GM23338 (cell line): ENCODE results near the gene SNAPIN. TPM values are rescaled to one million over a fixed set of nuclear protein-coding genes. Genes with fewer than 3 reads are reported as not detected.

Experiments
- ATAC-seq: fragments of 200-7000 bp; cut with Tn5 transposase; 3 replicates; pipeline ENCODE4 v1.9.1; 2020
- DNase-seq: peaks from one replicate; pipeline ENCODE4 v3.0.0-alpha.2; 2015; ENCODE audit warnings: low spot score
- H2AFZ ChIP-seq: fragments of 200-600 bp; sonication (generic); 2 replicates; pipeline ENCODE4 v1.8.0; 2016; ENCODE audit warnings: antibody characterized with exemption, mild to moderate bottlenecking, moderate library complexity
- H3F3A ChIP-seq: fragments of 200-600 bp; sonication (generic); replicated peaks from 2 replicates; pipeline ENCODE4 v1.8.0; 2017; ENCODE audit warnings: antibody characterized with exemption, mixed run types, low read depth
- H3K27ac ChIP-seq: fragments of 200-600 bp; sonication (generic); 2 replicates; pipeline ENCODE4 v1.6.1; 2016; ENCODE audit warnings: low read depth
- H3K27me3 ChIP-seq: fragments of 200-600 bp; sonication (generic); 2 replicates; pipeline ENCODE4 v1.8.0; 2016; ENCODE audit warnings: mild to moderate bottlenecking, mixed run types, moderate library complexity; ENCODE audit not compliant: insufficient read depth
- H3K36me3 ChIP-seq: fragments of 200-600 bp; sonication (generic); 2 replicates; pipeline ENCODE4 v1.8.0; 2016; ENCODE audit warnings: mild to moderate bottlenecking; ENCODE audit not compliant: insufficient read depth
- H3K4me1 ChIP-seq: fragments of 200-600 bp; sonication (generic); 2 replicates; pipeline ENCODE4 v1.8.0; 2016; ENCODE audit warnings: mild to moderate bottlenecking, moderate library complexity; ENCODE audit not compliant: insufficient read depth
- H3K4me2 ChIP-seq: fragments of 200-600 bp; sonication (generic); 2 replicates; pipeline ENCODE4 v1.7.1; 2017; ENCODE audit warnings: mixed run types
- H3K4me3 ChIP-seq: fragments of 200-600 bp; sonication (generic); 2 replicates; pipeline ENCODE4 v1.6.1; 2016; ENCODE audit warnings: mixed run types
- H3K79me2 ChIP-seq: fragments of 200-600 bp; sonication (generic); replicated peaks from 2 replicates; pipeline ENCODE4 v1.8.0; 2017; ENCODE audit warnings: mild to moderate bottlenecking; ENCODE audit not compliant: insufficient read depth
- H3K9me2 ChIP-seq: fragments of 200-600 bp; sonication (generic); 2 replicates; pipeline ENCODE4 v1.8.0; 2017; ENCODE audit not compliant: insufficient read depth
- H4K20me1 ChIP-seq: fragments of 200-600 bp; sonication (generic); replicated peaks from 2 replicates; pipeline ENCODE4 v1.8.0; 2017; ENCODE audit warnings: mild to moderate bottlenecking; ENCODE audit not compliant: insufficient read depth
- H3K27ac Mint-ChIP-seq: 2 replicates; pipeline ENCODE4 v1.8.0; 2020; ENCODE audit warnings: inconsistent platforms, mild to moderate bottlenecking, moderate library complexity, mixed read lengths
- H3K27me3 Mint-ChIP-seq: 3 replicates; pipeline ENCODE4 v1.8.0; 2022; ENCODE audit warnings: low read depth, mild to moderate bottlenecking, moderate library complexity, mixed read lengths, inconsistent platforms; ENCODE audit not compliant: insufficient read depth, poor library complexity
- H3K36me3 Mint-ChIP-seq: 3 replicates; pipeline ENCODE4 v1.8.0; 2021; ENCODE audit warnings: low read depth, mild to moderate bottlenecking, inconsistent platforms, moderate library complexity, mixed read lengths
- H3K4me1 Mint-ChIP-seq: 3 replicates; pipeline ENCODE4 v1.8.0; 2020; ENCODE audit warnings: mild to moderate bottlenecking, inconsistent platforms, mixed read lengths
- H3K4me3 Mint-ChIP-seq: 3 replicates; pipeline ENCODE4 v1.8.0; 2021; ENCODE audit warnings: moderate library complexity, mild to moderate bottlenecking, inconsistent platforms, mixed read lengths
- H3K9me3 Mint-ChIP-seq: 3 replicates; pipeline ENCODE4 v1.8.0; 2020; ENCODE audit warnings: moderate library complexity, mild to moderate bottlenecking, inconsistent platforms, mixed read lengths
- CREB1 ChIP-seq: fragments of 250-450 bp; sonication (Bioruptor Pico); IDR thresholded peaks from 2 replicates; pipeline ENCODE4 v1.5.0; 2020; ENCODE audit warnings: low read depth, mild to moderate bottlenecking, moderate library complexity
- CTCF ChIP-seq, 2 experiments: fragments of 200-600 bp in 1 of 2; sonication (generic) in 1 of 2; conservative IDR thresholded peaks; 2 replicates each; pipeline versions ENCODE4 v1.5.1 to v1.6.1; 2016 to 2017; ENCODE audit warnings: antibody characterized with exemption in 2 of 2, low read depth in 2 of 2, mild to moderate bottlenecking in 2 of 2, moderate library complexity in 1 of 2
- EZH2 ChIP-seq: fragments of 200-600 bp; sonication (generic); IDR thresholded peaks from one replicate; pipeline ENCODE4 v1.8.0; 2017; ENCODE audit warnings: antibody characterized with exemption, mild to moderate bottlenecking, low read depth; ENCODE audit not compliant: unreplicated experiment
- POLR2AphosphoS5 ChIP-seq: IDR thresholded peaks from 2 replicates; pipeline ENCODE4 v1.6.1; 2016; ENCODE audit warnings: antibody characterized with exemption, low read depth
- STAT1 ChIP-seq: IDR thresholded peaks from one replicate; pipeline ENCODE4 v1.6.1; 2016; ENCODE audit warnings: antibody characterized with exemption; ENCODE audit not compliant: unreplicated experiment
- polyA plus RNA-seq: library from polyadenylated mRNA; unstranded; fragments of >200 nt; fragmentation: Nextera tagmentation; extraction: Ambion mirVana; gene quantifications from 2 replicates; pipeline ENCODE4 v1.2.1, GENCODE V29; 2016
- total RNA-seq: library from RNA; depleted of rRNA; stranded (reverse); fragments of >200 nt; shearing (Covaris generic); gene quantifications from 2 replicates; pipeline ENCODE4 v1.2.3, GENCODE V29; 2014
- TF ChIP-seq, protein P1 (sequence below): fragments of 250-450 bp; sonication (Bioruptor Pico); IDR thresholded peaks from 2 replicates; pipeline ENCODE4 v1.5.0; 2020; ENCODE audit warnings: mild to moderate bottlenecking, moderate library complexity

The SNAPIN gene
- total and polyA plus RNA-seq, 2 experiments from 2014 or later: 25.6 to 48.5 TPM

DNA sequence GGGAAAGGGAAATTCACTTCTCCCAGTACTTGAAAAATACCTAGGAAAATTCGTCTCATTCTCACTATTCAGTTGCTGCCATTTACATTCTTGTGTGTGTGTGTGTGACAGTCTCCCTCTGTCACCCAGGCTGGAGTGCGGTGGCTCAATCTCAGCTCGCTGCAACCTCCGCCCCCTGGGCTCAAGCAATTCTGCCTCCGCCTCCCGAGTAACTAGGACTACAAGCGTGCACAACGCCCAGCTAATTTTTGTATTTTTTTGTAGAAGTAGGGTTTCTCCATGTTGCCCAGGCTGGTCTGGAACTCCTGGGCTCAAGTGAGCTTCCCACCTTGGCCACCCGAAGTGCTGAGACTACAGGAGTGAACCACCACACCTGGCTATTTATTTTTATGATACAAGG is 1.2 kb downstream of the SNAPIN start:
- Mint-ChIP-seq H3K36me3 (peaks cover 47% of the 10 kb centered on the region), H3K27ac (no peak overlapping the region), H3K27me3 (peaks cover 8% of the 10 kb centered on the region), H3K4me3 (peak overlapping the region; percentile 93), H3K9me3 (no peaks in the 10 kb centered on the region), H3K4me1 (peaks cover 7% of the 10 kb centered on the region)
- Histone ChIP-seq H3K27ac (0 out of 2 replicates have a peak overlapping the region, but pooled peaks have one; percentile 23), H3K36me3 (peaks cover 36% of the 10 kb centered on the region), H4K20me1 (peaks cover 11% of the 10 kb centered on the region), H3K4me2 (peak overlapping the region; percentile 86), H3K9me2 (no peaks in the 10 kb centered on the region), H2AFZ (no peak overlapping the region), H3F3A (peaks cover 43% of the 10 kb centered on the region), H3K27me3 (no peaks in the 10 kb centered on the region), H3K4me1 (peaks cover 8% of the 10 kb centered on the region), H3K4me3 (peak overlapping the region; percentile 88), H3K79me2 (peaks cover 13% of the 10 kb centered on the region)
- TF ChIP-seq EZH2 (no peak), CTCF (conservative IDR thresholded peaks at IDR 0.05; ENCODE audit: low read depth in 2 of 2) (no peak), STAT1 (no peak), CREB1 (CRISPR knock-in tag) (no peak), POLR2AphosphoS5 (no peak)
- TF ChIP-seq, protein P1, sequence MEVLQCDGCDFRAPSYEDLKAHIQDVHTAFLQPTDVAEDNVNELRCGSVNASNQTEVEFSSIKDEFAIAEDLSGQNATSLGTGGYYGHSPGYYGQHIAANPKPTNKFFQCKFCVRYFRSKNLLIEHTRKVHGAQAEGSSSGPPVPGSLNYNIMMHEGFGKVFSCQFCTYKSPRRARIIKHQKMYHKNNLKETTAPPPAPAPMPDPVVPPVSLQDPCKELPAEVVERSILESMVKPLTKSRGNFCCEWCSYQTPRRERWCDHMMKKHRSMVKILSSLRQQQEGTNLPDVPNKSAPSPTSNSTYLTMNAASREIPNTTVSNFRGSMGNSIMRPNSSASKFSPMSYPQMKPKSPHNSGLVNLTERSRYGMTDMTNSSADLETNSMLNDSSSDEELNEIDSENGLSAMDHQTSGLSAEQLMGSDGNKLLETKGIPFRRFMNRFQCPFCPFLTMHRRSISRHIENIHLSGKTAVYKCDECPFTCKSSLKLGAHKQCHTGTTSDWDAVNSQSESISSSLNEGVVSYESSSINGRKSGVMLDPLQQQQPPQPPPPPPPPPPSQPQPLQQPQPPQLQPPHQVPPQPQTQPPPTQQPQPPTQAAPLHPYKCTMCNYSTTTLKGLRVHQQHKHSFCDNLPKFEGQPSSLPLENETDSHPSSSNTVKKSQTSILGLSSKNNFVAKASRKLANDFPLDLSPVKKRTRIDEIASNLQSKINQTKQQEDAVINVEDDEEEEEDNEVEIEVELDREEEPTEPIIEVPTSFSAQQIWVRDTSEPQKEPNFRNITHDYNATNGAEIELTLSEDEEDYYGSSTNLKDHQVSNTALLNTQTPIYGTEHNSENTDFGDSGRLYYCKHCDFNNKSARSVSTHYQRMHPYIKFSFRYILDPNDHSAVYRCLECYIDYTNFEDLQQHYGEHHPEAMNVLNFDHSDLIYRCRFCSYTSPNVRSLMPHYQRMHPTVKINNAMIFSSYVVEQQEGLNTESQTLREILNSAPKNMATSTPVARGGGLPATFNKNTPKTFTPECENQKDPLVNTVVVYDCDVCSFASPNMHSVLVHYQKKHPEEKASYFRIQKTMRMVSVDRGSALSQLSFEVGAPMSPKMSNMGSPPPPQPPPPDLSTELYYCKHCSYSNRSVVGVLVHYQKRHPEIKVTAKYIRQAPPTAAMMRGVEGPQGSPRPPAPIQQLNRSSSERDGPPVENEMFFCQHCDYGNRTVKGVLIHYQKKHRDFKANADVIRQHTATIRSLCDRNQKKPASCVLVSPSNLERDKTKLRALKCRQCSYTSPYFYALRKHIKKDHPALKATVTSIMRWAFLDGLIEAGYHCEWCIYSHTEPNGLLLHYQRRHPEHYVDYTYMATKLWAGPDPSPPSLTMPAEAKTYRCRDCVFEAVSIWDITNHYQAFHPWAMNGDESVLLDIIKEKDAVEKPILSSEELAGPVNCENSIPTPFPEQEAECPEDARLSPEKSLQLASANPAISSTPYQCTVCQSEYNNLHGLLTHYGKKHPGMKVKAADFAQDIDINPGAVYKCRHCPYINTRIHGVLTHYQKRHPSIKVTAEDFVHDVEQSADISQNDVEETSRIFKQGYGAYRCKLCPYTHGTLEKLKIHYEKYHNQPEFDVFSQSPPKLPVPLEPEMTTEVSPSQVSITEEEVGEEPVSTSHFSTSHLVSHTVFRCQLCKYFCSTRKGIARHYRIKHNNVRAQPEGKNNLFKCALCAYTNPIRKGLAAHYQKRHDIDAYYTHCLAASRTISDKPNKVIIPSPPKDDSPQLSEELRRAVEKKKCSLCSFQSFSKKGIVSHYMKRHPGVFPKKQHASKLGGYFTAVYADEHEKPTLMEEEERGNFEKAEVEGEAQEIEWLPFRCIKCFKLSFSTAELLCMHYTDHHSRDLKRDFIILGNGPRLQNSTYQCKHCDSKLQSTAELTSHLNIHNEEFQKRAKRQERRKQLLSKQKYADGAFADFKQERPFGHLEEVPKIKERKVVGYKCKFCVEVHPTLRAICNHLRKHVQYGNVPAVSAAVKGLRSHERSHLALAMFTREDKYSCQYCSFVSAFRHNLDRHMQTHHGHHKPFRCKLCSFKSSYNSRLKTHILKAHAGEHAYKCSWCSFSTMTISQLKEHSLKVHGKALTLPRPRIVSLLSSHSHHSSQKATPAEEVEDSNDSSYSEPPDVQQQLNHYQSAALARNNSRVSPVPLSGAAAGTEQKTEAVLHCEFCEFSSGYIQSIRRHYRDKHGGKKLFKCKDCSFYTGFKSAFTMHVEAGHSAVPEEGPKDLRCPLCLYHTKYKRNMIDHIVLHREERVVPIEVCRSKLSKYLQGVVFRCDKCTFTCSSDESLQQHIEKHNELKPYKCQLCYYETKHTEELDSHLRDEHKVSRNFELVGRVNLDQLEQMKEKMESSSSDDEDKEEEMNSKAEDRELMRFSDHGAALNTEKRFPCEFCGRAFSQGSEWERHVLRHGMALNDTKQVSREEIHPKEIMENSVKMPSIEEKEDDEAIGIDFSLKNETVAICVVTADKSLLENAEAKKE (CRISPR knock-in tag): no peak
- DNase-seq (no peak), ATAC-seq (no peak)
